DMS114 treated with DMSO at 0.1 percent for 48 hours (cell line): ENCODE results near the gene RPTOR.

Experiments used
- DNase-seq: peaks from one replicate; lab custom pipeline; 2025; ENCODE audit not compliant: unreplicated experiment; lab: John Stamatoyannopoulos, UW

RPTOR gene

DNA sequence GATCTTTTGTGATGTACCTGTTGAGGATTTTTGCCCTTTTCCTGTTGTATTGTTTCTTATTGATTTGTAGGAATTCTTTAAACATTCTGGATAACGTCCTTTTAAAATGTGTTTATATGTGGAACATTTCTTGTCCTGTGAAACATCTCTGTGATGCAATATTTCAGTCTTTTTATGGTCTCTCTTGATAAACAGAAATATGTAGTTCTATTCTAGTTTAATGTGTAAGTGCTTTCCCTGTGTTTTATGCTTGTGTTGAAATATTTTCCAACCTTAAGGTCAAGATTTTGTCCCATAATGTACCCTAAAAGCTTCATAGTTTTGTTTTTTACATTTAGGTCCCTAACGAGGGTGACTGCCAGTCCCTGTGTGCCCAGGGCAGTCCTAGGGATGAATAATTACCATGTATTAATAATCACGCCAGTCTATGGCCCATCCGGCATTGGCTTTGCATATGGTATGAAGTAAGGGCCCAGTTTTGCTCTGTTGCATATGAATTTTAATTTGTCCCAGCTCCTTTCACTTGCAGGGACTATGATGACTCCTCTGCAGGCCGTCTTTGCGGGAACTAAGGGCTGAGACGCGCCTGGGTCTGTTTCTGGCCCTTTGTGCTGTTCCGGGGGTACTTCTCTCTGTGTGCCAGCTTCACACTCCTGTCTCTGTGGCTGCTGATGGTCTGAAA, 44.2 kb downstream of the RPTOR start:
- DNase-seq = no peak

DNA sequence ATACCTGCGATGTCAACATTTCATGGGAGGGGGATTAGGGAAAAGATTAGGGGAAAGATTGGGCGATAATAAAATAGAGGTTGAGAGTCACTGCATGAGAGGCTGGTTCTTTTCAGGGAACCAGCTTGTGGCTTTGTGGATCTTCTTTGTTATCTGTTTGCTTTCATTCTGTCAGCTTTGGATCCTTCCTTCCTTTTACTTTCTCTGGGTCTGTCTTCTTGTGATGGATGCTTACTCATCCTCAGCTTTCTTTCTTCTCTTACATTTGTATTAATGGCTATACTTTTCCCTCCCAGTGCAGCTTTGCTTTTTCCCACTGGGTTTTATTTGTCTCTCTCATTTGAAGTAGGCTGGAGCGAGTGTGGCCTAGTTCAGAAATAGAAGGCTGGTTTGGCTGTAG, 47.1 kb downstream of the RPTOR start:
- DNase-seq = no peak

DNA sequence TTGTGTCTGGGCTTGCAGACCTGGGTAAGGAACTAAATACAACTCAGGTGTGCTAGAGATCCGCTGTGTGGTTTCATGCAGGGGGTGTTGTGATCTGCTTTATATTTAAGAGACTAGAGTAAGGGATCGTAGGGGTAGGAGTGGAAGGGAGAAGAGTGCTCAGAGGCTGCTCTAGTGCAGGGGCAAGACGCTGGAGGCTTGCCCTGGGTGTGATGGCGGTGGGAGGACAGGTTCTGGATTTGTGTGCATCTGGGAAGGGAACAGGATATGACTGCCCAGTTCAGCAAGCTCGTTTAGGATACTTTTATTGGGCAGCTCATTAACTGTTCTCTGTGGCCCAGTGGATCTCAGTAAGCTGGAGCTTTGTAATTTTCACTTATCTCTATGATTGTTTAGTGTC, 47.6 kb downstream of the RPTOR start:
- DNase-seq = no peak

DNA sequence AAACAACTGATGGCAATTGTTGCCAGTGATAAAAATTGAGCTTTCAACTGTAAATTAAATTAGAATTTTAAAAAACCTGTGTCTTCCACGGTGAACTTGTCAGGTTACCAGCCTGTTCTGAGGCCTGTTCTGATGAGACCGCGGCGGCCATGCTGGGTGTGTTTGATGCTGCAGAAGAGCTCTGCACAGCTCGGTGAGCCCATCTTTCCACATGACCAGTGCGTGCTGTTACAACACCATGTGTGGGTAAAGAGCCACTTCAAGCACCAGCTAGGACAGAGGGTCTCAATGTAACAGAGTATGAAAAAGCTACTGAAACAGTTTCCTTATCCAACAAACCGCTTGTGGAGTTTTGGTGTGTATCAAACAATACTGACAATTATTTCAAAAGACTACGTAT, 48.5 kb downstream of the RPTOR start:
- no peak for DNase-seq

DNA sequence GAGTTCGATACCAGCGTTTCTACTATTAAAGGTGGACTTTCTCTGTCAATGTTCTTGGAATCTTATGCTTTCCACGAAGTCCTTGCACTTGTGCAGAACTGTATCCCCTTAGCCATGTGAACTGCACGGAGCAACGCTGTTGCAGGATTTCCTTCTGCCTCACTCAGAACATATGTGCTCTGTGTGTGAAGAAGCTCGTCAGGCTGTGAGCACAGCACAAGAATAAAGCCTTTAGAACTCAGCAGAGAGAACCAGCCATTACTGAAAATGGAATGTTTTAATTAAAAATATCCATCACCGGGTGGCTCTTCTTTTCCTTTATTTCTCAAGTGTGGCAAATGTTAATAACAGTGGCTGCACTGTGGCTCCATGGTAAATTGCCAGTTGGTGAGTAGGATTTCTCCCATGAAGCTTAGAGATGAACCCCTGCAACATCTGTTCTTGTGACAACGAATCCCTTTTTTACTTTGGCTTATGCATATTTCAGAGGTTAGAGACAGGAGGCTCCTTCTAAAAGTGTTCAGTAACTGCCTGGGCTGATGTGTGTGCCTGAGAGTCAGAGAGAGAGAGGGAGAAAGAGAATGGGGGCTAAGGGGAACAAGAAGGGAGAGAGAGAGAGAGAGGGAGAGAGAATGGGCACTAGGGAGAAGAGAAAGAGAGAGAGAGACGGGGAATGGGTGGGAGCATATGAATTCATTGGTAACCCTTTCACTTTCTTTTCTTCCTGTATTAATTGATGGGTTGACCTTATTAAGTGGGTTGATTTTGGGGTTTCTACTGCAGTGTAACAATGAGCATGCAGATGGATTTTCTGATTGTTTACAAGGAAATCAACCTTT, 50.0 kb downstream of the RPTOR start:
- no peak for DNase-seq

DNA sequence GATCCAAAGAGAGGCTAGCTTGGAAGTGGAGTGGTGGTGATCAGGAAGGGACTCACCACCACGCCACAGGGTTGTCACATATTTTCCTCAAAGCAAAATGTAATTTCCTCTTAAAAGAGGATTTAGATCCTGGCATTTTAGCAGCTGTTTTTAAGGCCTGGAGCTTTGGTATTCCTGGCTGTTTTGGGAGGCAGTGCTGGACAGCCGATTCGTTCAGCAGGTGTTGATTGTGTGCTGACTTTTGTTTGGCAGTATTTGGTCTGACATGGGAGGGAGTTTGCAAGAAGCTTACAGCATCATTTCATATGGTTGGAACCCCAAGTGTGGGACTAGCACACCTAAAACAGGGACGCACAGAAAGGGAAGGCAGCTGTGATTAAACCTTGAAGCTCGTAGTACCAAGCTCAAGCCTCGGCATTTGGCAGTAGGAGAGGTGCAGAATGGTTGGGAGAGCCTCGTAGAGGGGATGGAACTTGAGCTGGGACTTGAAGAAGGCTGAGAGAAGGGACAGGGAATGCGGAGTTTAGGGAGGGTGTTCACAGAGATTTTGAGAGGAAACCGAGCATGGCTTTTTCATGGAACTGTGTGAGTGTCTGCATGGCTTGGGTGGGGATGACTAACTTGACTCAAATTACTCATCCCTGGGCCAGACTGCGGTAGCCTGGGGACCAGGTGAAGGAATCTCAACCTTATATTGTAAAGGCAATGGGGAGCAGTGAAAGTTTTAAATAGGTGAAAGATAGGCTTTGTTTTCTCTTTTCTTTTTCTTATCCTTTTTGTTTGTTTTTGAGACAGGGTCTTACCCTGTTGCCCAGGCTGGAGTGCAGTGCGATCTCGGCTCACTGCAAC, 52.3 kb downstream of the RPTOR start:
- no peak for DNase-seq

DNA sequence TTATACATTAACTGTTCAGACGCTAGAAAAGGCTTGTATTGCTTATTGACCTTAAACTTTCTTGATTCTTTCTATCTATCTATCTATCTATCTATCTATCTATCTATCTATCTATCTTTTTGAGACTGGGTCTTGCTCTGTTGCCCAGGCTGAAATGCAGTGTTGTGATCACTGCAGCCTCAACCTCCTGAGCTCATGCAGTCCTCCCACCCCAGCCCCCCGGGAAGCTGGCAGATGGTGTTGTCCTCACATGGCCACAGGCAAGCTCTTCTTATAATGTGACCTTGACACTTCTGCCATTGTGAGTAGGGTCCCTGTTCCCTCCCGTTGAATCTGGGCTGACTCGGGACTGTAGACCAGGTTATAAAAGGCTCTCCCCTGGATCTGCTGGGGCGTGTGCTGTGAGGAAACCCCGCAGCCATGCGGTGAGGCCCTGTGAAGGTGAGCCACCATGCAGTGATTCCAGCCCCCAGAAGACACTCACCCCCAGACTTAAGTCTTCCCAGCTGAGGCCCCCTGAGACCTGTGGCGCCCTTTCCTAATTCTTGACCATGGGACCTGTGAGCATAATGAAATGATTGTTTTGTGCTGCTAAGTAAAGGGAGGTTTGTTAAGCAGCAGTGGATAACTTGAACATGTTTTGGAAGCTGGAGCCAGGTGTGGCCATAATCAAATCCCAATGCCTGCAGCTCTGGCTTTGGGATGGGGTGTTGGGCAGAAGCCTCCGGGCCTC, 54.3 kb downstream of the RPTOR start:
- no peak for DNase-seq

DNA sequence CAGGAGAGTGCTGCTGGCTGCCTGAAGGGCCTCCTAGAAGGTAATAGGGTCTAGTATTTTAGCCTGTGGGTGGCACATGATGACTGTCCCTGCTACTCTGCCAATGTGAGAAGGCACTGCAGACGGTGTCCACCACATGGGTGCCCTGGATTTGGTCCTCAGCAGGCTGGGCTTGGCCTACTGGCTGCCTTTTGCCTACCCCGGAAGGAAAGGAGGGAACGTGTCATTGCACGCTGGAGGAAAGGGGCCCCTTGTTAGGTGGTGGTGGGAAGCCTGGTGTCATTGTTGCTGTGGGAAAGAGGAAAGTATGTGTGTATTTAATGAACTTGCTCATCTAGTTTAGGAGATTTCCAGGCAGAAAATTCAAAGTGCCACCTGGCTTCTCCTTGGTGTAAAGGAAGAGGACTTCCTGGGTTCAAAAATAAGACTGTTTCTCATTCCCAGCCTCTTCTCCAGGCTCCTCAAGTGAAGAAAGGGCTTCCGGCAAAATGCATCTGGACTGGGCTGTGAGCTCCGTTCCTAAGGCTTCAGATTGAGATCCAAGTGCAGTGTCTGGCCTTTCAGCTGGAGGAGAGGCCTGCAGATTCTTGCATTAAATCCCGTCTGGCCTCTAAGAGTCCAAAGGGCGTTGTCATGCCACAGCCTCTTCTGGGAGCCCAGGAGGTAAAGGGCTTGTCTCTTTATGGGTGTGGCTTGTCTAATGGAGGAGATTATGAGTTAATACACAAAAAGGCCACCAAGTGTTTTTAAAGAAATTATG, 55.1 kb downstream of the RPTOR start:
- no peak for DNase-seq

DNA sequence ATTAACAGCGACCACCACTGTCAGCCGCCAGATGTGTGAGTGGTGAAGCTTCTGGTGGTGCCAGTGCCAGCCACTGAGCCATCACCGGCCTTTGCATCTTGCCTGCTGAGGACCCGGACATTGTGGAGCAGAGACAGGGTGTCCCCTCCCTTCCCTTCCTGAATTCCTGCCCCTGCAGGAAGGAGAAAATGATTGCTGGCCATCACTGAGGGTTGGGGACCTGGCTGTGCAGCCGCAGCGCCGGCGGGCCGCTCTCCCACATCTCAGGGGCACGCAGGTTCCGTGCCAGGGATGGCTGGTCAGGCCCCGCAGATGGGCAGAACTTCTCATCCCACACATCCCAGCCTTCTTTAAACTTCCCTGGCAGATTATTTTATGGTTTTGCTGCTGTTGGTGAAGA, 56.5 kb downstream of the RPTOR start:
- no peak for DNase-seq

DNA sequence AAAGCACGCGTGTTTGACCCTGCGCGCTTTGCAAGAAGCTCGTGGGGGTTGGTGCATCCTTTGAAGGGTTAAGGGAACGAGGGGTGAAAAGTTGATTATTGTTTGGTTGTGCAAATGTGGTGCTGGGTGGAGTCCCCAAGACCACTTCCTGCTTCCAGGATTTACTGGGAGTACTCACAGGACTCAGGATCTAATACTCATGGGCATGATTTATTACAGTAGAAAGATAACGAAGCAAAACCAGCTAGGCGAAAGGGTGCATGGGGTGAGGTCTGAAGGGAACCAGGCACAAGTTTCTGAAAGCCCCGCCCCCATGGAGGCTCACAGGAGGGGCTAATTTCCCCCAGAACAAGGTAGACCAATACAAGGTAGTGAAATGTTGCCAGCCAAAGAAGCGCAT, 58.8 kb downstream of the RPTOR start:
- no peak for DNase-seq

DNA sequence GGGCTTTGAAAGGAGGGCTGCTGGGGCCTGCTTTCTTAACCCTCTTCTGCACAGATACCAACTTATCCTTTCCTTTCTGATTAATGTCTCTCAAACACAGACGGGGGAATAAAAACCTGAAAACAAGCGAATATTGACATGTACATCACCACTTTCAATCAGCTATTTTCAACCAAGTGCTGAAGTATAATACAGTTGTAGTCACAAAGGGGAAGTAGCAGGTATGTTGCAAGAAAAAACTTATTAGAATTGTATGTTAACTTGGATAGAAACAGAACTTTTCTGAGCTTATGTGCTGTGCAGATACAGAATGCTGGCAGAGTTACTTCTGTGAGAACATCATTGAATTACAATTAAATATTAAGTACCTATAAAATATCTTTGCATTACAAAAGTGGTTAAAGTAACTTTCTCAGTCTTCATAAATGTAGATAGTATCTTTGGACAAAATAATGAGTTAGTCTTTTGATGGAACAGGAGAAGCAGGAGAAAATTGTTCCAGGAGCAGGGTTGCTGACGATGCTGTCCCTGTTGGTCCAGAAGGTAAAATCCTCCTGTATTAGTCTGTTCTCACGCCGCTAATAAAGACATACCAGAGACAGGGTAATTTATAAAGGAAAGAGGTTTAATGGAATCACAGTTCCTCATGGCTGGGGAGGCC, 59.5 kb downstream of the RPTOR start:
- DNase-seq = no peak

DNA sequence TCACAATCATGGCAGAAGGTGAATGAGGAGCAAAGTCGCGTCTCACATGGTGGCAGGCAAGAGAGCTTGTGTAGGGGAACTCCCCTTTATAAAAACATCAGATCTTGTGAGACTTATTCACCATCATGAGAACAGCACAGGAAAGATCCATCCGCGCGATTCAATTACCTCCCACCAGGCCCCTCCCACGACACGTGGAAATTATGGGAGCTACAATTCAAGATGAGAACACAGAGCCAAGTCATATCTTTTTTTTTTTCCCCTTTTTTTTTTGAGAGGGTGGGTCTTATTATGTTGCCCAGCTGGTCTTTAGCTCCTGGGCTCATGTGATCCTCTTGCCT, 60.0 kb downstream of the RPTOR start:
- DNase-seq = no peak

DNA sequence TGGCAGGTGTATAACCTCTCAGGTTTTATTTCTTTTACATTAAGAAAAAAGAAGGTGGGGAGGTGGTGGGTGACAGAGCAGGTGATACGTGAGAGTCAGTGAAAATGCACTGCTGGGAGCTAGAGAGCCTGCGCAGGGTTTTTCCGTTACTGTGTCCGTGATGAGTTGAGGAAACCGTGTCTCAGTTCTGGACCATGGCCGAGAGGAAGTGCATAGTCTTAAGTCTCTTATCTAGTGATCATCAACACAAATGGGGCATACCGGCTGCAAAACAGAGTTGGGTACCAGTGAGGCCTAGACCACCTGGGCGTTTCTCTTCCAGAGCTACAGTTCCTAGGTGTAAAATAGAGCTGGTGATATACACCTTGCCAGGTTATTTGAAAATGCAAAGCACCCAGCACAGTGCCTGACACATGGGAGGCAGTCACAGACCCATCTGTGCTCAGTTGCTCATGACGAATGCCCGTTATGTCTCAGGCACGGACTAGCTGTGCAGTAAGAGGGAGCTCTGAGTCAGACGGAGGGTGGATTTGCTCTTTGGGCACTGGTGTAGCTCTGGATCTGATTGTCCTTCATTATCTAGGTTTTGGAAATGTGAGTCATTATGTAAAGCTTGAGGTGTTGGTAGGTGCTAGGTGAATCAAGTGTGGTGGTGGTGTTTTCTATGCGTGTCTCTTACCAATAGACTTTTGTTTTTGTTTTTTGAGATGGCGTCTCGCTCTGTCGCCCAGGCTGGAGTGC, 60.9 kb downstream of the RPTOR start:
- no peak for DNase-seq

DNA sequence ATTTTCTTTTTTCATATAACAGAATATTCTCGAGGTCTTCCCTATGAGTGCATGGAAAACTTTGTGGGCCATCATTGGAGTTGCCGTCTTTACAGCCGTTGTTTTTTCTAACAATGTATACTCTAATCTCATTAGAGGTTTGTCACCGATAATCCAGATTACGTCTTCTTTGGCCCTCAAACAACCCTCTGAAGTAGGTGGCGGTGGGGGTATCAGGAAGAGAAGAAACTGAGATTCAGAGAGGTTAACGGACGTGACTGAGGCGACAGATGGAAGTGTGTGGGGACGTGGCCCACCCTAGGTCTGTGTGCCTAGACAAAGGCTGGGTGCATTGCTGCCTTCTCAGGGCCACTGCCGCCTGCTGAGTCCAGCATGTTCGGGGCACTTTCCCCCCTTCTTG, 63.7 kb downstream of the RPTOR start:
- DNase-seq = no peak

DNA sequence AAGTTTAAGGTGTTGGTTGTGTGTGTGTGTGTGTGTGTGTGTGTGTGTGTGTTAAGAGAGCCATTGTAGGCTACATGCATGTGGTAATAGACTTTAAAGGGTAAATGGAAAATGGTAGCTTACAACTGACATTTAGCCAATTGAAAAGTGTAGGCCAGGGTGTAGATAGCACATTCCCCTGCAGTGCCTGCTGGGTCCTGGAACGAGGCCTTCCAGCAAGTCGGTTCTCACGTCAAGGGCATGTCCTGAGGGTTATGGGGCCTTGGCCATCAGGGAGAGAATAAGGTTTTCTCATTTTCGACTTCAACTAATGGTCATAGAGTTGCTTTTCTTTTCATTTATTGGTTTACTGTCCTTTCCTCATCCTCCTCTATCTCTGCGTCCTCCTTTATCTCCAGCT, 65.1 kb downstream of the RPTOR start:
- no peak for DNase-seq

DNA sequence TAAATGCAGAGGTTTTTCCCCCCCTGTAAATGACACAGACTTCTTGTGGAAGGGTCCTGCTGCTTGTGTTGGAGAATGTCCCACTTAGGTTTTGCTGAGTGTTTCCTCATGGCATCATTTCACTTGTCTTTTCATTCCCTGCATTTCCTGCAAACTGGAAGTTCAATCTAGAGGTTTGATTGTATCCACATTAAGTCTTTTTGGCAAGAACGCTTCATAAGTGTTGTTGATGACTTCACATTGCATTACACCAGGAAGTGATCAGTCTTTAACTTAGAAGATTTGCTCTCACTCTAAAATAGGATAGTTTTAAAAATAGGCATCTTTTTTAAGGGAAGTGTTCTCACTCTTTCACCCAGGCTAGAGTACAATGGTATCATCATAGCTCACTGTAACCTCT, 67.2 kb downstream of the RPTOR start:
- no peak for DNase-seq

DNA sequence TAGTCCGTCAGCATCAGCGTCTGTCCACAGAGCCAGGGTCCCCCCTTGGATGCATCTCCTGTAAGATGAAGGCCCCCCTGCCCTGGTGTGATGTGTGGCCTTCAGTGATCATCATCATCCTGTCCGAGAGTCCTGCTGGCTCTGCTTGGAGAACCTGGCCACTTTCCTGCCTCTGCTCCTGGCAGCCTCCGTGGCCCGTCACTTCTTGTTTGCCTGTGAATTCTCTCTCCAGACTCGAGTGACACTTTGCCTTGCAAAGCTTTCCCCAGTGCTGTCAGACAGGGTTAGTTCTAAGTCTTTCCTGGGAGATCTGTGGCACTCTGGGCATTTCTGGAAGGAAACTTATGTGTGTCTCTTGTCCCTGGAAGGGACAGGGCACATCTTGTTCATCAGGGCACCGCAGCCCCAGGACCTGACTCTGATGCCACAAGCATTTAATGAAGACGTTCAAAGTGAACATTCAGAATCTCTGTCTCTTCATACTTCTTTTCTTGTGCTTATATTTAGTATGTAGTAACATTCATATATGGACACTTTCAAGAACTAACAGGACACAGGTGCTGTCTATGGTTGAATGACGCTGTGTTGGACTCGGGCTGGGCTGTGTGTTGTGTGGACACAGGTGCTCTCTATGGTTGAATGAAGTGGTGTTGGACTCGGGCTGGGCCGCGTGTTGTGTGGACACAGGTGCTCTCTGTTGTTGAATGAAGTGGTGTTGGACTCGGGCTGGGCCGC, 68.5 kb downstream of the RPTOR start:
- DNase-seq = no peak

DNA sequence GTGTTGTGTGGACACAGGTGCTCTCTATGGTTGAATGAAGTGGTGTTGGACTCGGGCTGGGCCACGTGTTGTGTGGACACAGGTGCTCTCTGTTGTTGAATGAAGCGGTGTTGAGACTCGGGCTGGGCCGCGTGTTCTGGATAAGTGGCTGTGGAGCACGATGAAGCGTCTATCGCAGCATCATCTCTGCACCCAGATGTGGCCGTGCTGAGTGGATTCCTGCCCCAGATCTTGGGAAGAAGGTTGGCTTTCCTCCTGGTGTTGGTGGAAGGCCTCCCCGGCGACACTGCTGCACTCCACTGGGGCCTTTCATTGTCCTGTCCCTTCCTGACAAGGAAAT, 69.1 kb downstream of the RPTOR start:
- DNase-seq = no peak
